ENCODE results near the gene HAT1. TPM values are rescaled to one million over a fixed set of nuclear protein-coding genes. Genes with fewer than 3 reads are reported as not detected.

HAT1 gene
- total and polyA plus RNA-seq, 2 of the 4 experiments (the other 2 are of a cell fraction): 24.4 to 42.1 TPM

DNA sequence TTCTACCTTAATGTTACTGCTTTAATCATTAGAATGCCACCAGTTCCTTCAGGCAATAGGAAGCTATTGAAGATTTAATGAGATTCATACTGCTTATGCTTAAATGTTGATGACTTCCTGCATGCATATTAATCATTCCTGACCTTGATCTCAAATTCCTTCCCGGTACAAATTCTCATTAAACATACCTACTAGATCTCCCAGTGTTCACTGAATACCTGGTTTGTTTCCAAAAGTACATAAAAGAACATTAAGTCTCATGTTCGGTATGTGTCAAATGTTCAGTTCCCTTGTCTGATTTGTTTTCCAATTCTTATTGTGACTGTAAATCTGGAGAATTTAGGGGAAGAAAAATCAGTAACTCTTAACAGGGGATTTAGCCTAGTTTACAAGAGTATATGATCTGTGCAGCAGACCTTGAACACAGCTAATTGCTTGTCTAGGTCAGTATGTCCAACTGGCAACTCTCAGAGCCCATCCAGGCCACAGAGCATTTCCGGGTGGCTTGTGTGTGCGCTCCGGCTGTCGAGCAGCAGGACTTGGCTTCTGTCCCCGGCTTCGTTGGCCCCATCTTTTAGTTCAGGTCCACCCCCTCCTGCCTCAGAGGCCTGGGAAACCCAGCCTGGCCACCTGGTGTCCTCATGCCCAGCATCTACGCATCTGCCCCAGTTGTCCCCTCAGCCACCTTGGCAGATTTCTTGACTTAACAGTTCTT lies 90.6 kb downstream of the HAT1 start:
- dilution Hi-C loops (cut with HindIII; ENCODE audit: low sequenced_read_pairs, unreplicated experiment) (no loop called here), intact Hi-C loops (cut with micrococcal nuclease) (no loop called here), in situ Hi-C loops (cut with MboI; ENCODE audit: low sequenced_read_pairs) (no loop called here)
- Histone ChIP-seq H4K20me1 (ENCODE audit: insufficient read depth, low read length) (no peaks in the 10 kb centered on the region; the same call in 1 of the 2 replicates), H2BK120ac (ENCODE audit: low read depth, low read length) (no peak overlapping the region; the same call in 1 of the 2 replicates), H3K27ac (ENCODE audit: insufficient read depth, low read length) (no peak overlapping the region), H3K9me1 (ENCODE audit: insufficient read depth, low read length) (0 out of 2 replicates have a peak, but pooled peaks cover 2% of the 10 kb centered on the region), H3K9me3 (ENCODE audit: control insufficient read depth, insufficient read depth, low read length) (no peaks in the 10 kb centered on the region), H2AK5ac (ENCODE audit: low read depth, low read length) (no peak overlapping the region), H3K4me3 (ENCODE audit: insufficient read depth, low read depth, low read length) (no peak overlapping the region), H3K36me3 (ENCODE audit: control insufficient read depth, insufficient read depth, low read length) (no peaks in the 10 kb centered on the region), H2BK5ac (ENCODE audit: low read depth, low read length, poor library complexity, severe bottlenecking) (no peak overlapping the region), H4K8ac (ENCODE audit: low read depth in 2 of 2, low read length in 2 of 2) (peak overlapping the region in 1 of 2 experiments; percentile 2; a peak in 1 of 4 replicates), H2BK20ac (ENCODE audit: low read depth, low read length) (no peak overlapping the region), H4K91ac (ENCODE audit: insufficient read depth, low read depth, low read length) (no peak overlapping the region), H4K5ac (ENCODE audit: low read depth, low read length) (no peak overlapping the region), H3K4me1 (ENCODE audit: control insufficient read depth, insufficient read depth, low read length) (no peaks in the 10 kb centered on the region), H3K9ac (ENCODE audit: low read depth, low read length) (no peak overlapping the region), H3K4me2 (ENCODE audit: low read depth, low read length) (no peak overlapping the region), H2AK9ac (replicated peaks; ENCODE audit: low read depth, low read length, poor library complexity) (no peak overlapping the region), H3K4ac (ENCODE audit: low read depth, low read length) (no peak overlapping the region), H3K18ac (ENCODE audit: low read depth, low read length) (no peak overlapping the region), H3K23ac (ENCODE audit: low read depth, low read length) (no peak overlapping the region), H3K56ac (ENCODE audit: extremely low read depth, insufficient read depth, low read length) (no peak overlapping the region), H3K14ac (replicated peaks; ENCODE audit: low read depth, low read length) (no peak overlapping the region), H3K27me3 (ENCODE audit: control insufficient read depth, insufficient read depth, low read length) (no peaks in the 10 kb centered on the region), H3K79me1 (ENCODE audit: low read depth in 1 of 2, low read length in 2 of 2) (peaks cover 4 to 10% of the 10 kb centered on the region in 2 experiments; a peak in 3 of 4 replicates), H2AFZ (replicated peaks; ENCODE audit: low read length, poor library complexity) (peak overlapping the region; percentile 48), H2BK15ac (ENCODE audit: low read depth, low read length) (no peak overlapping the region)
- WGBS, 2 experiments (ENCODE audit: extremely low coverage in 2 of 2, insufficient read length in 1 of 2): 83% methylated on average over 2 of the region's 9 CpGs; no CpG with 5 or more reads in 1 of the 2 experiments
- POLR2A ChIA-PET (ENCODE audit: unreplicated experiment): no interaction called here
- DNase-seq (no peak), ATAC-seq (ENCODE audit: low read depth) (no peak; the same call in 1 of the 2 replicates)
- BruUV-seq (replicated peaks): no TSS peak
- CTCF ChIA-PET: no interaction called here
- TF ChIP-seq RAD21 (IDR thresholded peaks at IDR 0.05; ENCODE audit: low read length): no peak

Data from IMR-90 (cell line).